H9 (cell line): ENCODE data around the gene SFMBT1. TPM values are rescaled to one million over a fixed set of nuclear protein-coding genes. Genes with fewer than 3 reads are reported as not detected.

Experiments used
- DNase-seq: peaks from one replicate; pipeline ENCODE4 v3.0.0-alpha.2; 2017
- H2AFZ ChIP-seq: one replicate; pipeline ENCODE4 v1.6.1; 2013; ENCODE audit warnings: mild to moderate bottlenecking, low read length, control low read depth, moderate library complexity
- H2AK5ac ChIP-seq: 2 replicates; pipeline ENCODE4 v1.6.1; 2013; ENCODE audit warnings: low read length, control low read depth, mixed read lengths; ENCODE audit not compliant: insufficient read length
- H2BK120ac ChIP-seq: one replicate; pipeline ENCODE4 v1.6.1; 2013; ENCODE audit warnings: low read depth, mild to moderate bottlenecking, low read length, control low read depth, inconsistent platforms; ENCODE audit not compliant: poor library complexity, severe bottlenecking
- H2BK12ac ChIP-seq: 2 replicates; pipeline ENCODE4 v1.6.1; 2013; ENCODE audit warnings: low read length, control low read depth, mixed read lengths, low read depth; ENCODE audit not compliant: insufficient read length
- H2BK15ac ChIP-seq: 2 replicates; pipeline ENCODE4 v1.6.1; 2013; ENCODE audit warnings: low read depth, low read length, control low read depth
- H2BK20ac ChIP-seq: one replicate; pipeline ENCODE4 v1.6.1; 2013; ENCODE audit warnings: low read depth, mild to moderate bottlenecking, low read length, control low read depth, inconsistent platforms; ENCODE audit not compliant: poor library complexity, severe bottlenecking
- H2BK5ac ChIP-seq: 2 replicates; pipeline ENCODE4 v1.6.1; 2013; ENCODE audit warnings: low read length, control low read depth, mixed read lengths; ENCODE audit not compliant: insufficient read length
- H3K14ac ChIP-seq: 2 replicates; pipeline ENCODE4 v1.6.1; 2013; ENCODE audit warnings: low read length, control low read depth; ENCODE audit not compliant: insufficient read depth
- H3K18ac ChIP-seq: 2 replicates; pipeline ENCODE4 v1.6.1; 2013; ENCODE audit warnings: low read depth, mild to moderate bottlenecking, mixed read lengths, low read length, control low read depth; ENCODE audit not compliant: insufficient read length
- H3K23ac ChIP-seq: 2 replicates; pipeline ENCODE4 v1.6.1; 2013; ENCODE audit warnings: low read length, control low read depth, mixed read lengths, low read depth; ENCODE audit not compliant: insufficient read length
- H3K23me2 ChIP-seq: 2 replicates; pipeline ENCODE4 v1.6.1; 2013; ENCODE audit warnings: low read depth, mild to moderate bottlenecking, mixed read lengths, low read length, control low read depth; ENCODE audit not compliant: insufficient read length, poor library complexity, severe bottlenecking
- H3K27ac ChIP-seq: 2 replicates; pipeline ENCODE4 v1.5.1; 2013; ENCODE audit warnings: low read length, control low read depth, mixed read lengths, low read depth; ENCODE audit not compliant: insufficient read length
- H3K27me3 ChIP-seq: 2 replicates; pipeline ENCODE4 v1.6.1; 2013; ENCODE audit warnings: low read length, control low read depth, inconsistent platforms; ENCODE audit not compliant: insufficient read depth
- H3K4ac ChIP-seq: 2 replicates; pipeline ENCODE4 v1.6.1; 2013; ENCODE audit warnings: low read depth, mild to moderate bottlenecking, control low read depth, inconsistent platforms, low read length, moderate library complexity
- H3K4me1 ChIP-seq: 2 replicates; pipeline ENCODE4 v1.6.1; 2013; ENCODE audit warnings: low read length, control low read depth, inconsistent platforms; ENCODE audit not compliant: insufficient read depth
- H3K4me2 ChIP-seq: 2 replicates; pipeline ENCODE4 v1.6.1; 2013; ENCODE audit warnings: low read length, control low read depth, mixed read lengths; ENCODE audit not compliant: insufficient read length, insufficient read depth
- H3K56ac ChIP-seq: 2 replicates; pipeline ENCODE4 v1.6.1; 2013; ENCODE audit warnings: low read depth, mild to moderate bottlenecking, mixed read lengths, low read length, control low read depth; ENCODE audit not compliant: insufficient read length
- H3K79me1 ChIP-seq: 2 replicates; pipeline ENCODE4 v1.6.1; 2013; ENCODE audit warnings: low read depth, mild to moderate bottlenecking, moderate library complexity, low read length, control low read depth, inconsistent platforms; ENCODE audit not compliant: insufficient read depth, poor library complexity, severe bottlenecking
- H3K79me2 ChIP-seq: 2 replicates; pipeline ENCODE4 v1.6.1; 2013; ENCODE audit warnings: low read length, control low read depth, inconsistent platforms; ENCODE audit not compliant: insufficient read depth
- H3K9ac ChIP-seq: 2 replicates; pipeline ENCODE4 v1.6.1; 2013; ENCODE audit warnings: low read length, control low read depth, mixed read lengths; ENCODE audit not compliant: insufficient read length; ENCODE audit errors: extremely low read depth
- H3K9me3 ChIP-seq: one replicate; pipeline ENCODE4 v1.6.1; 2013; ENCODE audit warnings: low read depth, low read length, inconsistent platforms; ENCODE audit not compliant: control insufficient read depth
- H3T11ph ChIP-seq: one replicate; pipeline ENCODE4 v1.6.1; 2013; ENCODE audit warnings: mild to moderate bottlenecking, low read length, control low read depth, inconsistent platforms
- H4K20me1 ChIP-seq: one replicate; pipeline ENCODE4 v1.6.1; 2013; ENCODE audit not compliant: control insufficient read depth, insufficient read length, insufficient read depth
- H4K5ac ChIP-seq: 2 replicates; pipeline ENCODE4 v1.6.1; 2013; ENCODE audit warnings: low read depth, mild to moderate bottlenecking, mixed read lengths, low read length, control low read depth; ENCODE audit not compliant: insufficient read length
- H4K8ac ChIP-seq: replicated peaks from 2 replicates; pipeline ENCODE4 v1.6.1; 2013; ENCODE audit warnings: low read length, control low read depth, mixed read lengths, low read depth; ENCODE audit not compliant: insufficient read length
- H4K91ac ChIP-seq: 2 replicates; pipeline ENCODE4 v1.6.1; 2013; ENCODE audit warnings: low read depth, mild to moderate bottlenecking, moderate library complexity, mixed read lengths, low read length, control low read depth; ENCODE audit not compliant: insufficient read length
- H3K27ac Mint-ChIP-seq, 3 experiments: 2 replicates in 2 of 3; 3 replicates in 1 of 3; pipeline ENCODE4 v1.8.0; 2020 to 2021; ENCODE audit warnings: mixed read lengths in 3 of 3, mild to moderate bottlenecking in 1 of 3, moderate library complexity in 1 of 3
- H3K27me3 Mint-ChIP-seq: 2 replicates; pipeline ENCODE4 v1.8.0; 2021; ENCODE audit warnings: low read depth, mild to moderate bottlenecking, moderate library complexity, mixed read lengths
- H3K36me3 Mint-ChIP-seq, 3 experiments: 2 replicates in 2 of 3; 3 replicates in 1 of 3; pipeline ENCODE4 v1.8.0; 2020 to 2021; ENCODE audit warnings: low read depth in 3 of 3, mixed read lengths in 3 of 3; ENCODE audit not compliant: insufficient read depth in 1 of 3
- H3K4me1 Mint-ChIP-seq, 2 experiments: 2 replicates each; pipeline ENCODE4 v1.8.0; 2020; ENCODE audit warnings: mixed read lengths in 2 of 2
- H3K4me3 Mint-ChIP-seq, 2 experiments: 2 replicates in 1 of 2; 3 replicates in 1 of 2; pipeline ENCODE4 v1.8.0; 2020 to 2021; ENCODE audit warnings: mild to moderate bottlenecking in 2 of 2, mixed read lengths in 2 of 2, moderate library complexity in 1 of 2
- H3K9me3 Mint-ChIP-seq, 2 experiments: 2 replicates in 1 of 2; 3 replicates in 1 of 2; pipeline ENCODE4 v1.8.0; 2020; ENCODE audit warnings: mild to moderate bottlenecking in 2 of 2, mixed read lengths in 2 of 2, moderate library complexity in 1 of 2
- CTCF ChIP-seq: fragments of 200-600 bp; sonication (generic); conservative IDR thresholded peaks from 3 replicates; pipeline ENCODE4 v1.8.0; 2021; ENCODE audit warnings: antibody characterized with exemption, mild to moderate bottlenecking
- WGBS: extraction: QIAGEN DNeasy Blood & Tissue Kit; methylation state at CpG from one replicate; pipeline ENCODE4 v1.1.7; 2013; ENCODE audit warnings: missing lambda C conversion rate, low lambda C conversion rate, mixed read lengths; ENCODE audit not compliant: insufficient read length; ENCODE audit errors: extremely low coverage; 5-methylcytosine and 5-hydroxymethylcytosine counted together
- total RNA-seq: library from RNA; stranded (reverse); gene quantifications from 2 replicates; pipeline ENCODE4 v1.2.1, GENCODE V29; 2021

SFMBT1 gene
- total RNA-seq, 1 experiment from 2014 or later: 15.3 TPM

DNA sequence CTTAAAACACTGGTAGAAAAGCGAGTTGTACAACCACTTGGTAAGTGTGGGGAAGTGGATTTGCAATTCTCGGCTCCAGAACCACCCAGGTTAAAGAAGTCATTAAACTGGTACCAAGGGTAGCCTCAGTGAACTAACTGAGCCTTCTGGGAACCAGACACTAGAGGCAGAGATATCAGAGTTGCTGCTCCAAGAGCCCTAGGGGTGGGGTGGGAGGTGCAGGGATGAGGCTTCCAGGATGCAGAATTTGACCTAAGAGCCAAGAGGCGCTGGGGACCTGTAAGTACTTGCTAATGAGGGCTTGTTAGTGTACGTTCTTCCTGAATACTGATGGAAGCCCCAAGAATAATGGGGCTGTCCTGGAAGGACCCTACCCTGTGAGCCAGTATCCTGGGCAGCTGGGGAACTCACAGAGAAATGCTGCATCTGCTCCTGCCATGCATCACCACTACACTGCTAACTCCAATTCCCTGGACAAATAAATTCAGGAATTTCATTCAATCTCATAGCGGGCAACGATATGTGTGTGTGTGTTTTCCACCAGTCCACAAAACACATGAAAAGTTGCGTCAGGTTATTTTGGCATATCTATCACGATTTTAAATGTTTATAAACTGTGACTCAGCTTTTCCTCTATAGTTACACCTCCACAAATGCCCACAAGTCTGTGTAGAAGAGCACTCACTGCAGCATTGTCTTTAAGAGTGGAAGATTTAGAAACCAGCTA is 172.3 kb downstream of the SFMBT1 start:
- no peaks in the 10 kb centered on the region for H3K27me3 ChIP-seq
- H3K4me1 Mint-ChIP-seq: peaks cover 18 to 24% of the 10 kb centered on the region in 2 experiments
- no peak overlapping the region for H3K4me3 Mint-ChIP-seq
- no peak overlapping the region for H2BK15ac ChIP-seq
- H3K27ac ChIP-seq: no peak overlapping the region
- no peak overlapping the region for H3K4ac ChIP-seq
- no peak overlapping the region for H2BK20ac ChIP-seq
- H3T11ph ChIP-seq: no peak overlapping the region
- WGBS: no CpG with 5 or more reads among the region's 8 CpGs
- H3K79me2 ChIP-seq: peaks cover 3% of the 10 kb centered on the region; the same call in 1 of the 2 replicates
- H4K20me1 ChIP-seq: no peaks in the 10 kb centered on the region
- H3K23ac ChIP-seq: no peak overlapping the region
- TF ChIP-seq CTCF: no peak
- DNase-seq: no peak
- H2BK5ac ChIP-seq: no peak overlapping the region
- H2BK120ac ChIP-seq: no peak overlapping the region
- no peak overlapping the region for H4K91ac ChIP-seq
- no peaks in the 10 kb centered on the region for H3K79me1 ChIP-seq
- H3K27ac Mint-ChIP-seq: peak overlapping the region in 1 of 3 experiments; percentile 15; a peak in 1 of 7 replicates
- no peak overlapping the region for H2BK12ac ChIP-seq
- H3K36me3 Mint-ChIP-seq: no peaks in the 10 kb centered on the region; a peak in 1 of 7 replicates
- no peak overlapping the region for H3K4me2 ChIP-seq
- no peak overlapping the region for H2AFZ ChIP-seq
- no peak overlapping the region for H3K14ac ChIP-seq
- H3K9me3 ChIP-seq: no peaks in the 10 kb centered on the region
- H3K9me3 Mint-ChIP-seq: no peaks in the 10 kb centered on the region
- H3K56ac ChIP-seq: no peak overlapping the region
- no peak overlapping the region for H3K9ac ChIP-seq
- H3K18ac ChIP-seq: no peak overlapping the region
- H2AK5ac ChIP-seq: no peak overlapping the region
- H4K5ac ChIP-seq: no peak overlapping the region
- H4K8ac ChIP-seq: no peak overlapping the region
- H3K23me2 ChIP-seq: no peaks in the 10 kb centered on the region
- no peaks in the 10 kb centered on the region; the same call in 1 of the 2 replicates for H3K4me1 ChIP-seq
- no peaks in the 10 kb centered on the region for H3K27me3 Mint-ChIP-seq
